Endothelial cell of hepatic sinusoid (primary cell): Measurements from ENCODE around the gene PDCD11.

ENCODE experiments used
- in situ Hi-C: cut with HindIII; loops from 2 replicates; pipeline ENCODE4 v1.10.0; 2017; ENCODE audit warnings: low sequenced_read_pairs

PDCD11 gene

DNA sequence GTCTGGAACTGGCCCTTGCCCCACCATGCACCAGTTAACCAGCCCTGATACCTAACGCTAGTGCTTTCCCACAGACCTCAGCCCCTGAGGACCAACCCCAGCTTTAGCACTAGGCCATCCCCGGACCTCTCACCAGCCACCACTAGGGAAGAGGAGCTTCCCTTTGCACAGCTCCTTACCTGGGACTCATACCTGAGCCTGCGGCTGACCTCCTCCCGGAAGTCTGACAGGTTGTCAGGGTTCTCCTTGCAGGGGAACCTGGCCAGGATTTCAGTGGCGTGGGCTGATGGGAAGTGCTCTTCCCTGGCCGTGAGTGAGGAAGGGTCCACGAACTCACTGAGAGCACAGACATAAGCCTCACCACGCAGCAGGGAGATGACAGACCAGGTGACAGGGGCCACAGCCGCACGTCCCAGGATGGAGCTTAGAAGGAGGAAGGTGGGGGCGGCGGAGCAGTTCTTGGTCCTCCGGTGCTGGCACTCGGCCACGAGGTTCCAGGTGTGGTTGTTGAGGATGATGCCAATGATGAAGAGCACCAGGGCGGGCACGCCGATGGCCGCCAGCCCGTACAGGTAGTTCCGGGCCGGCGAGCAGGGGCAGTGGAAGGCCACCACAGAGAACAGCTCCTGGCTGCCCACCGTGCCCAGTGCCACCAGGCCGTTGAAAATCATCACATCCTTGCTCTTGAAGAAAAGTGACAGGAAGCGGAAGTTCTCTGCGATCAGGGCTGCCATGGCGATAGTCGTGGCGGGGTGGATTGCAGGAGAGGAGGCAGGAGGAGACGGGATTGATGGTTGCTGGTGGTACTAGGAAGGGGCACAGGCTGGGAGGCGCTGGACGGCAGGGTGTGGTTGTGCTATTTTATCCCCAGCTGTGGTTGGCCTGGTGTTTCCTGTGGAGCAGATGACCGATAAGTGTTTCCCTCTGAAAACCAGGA lies 53.0 kb downstream of the PDCD11 start:
- in situ Hi-C loops, result no loop called here

DNA sequence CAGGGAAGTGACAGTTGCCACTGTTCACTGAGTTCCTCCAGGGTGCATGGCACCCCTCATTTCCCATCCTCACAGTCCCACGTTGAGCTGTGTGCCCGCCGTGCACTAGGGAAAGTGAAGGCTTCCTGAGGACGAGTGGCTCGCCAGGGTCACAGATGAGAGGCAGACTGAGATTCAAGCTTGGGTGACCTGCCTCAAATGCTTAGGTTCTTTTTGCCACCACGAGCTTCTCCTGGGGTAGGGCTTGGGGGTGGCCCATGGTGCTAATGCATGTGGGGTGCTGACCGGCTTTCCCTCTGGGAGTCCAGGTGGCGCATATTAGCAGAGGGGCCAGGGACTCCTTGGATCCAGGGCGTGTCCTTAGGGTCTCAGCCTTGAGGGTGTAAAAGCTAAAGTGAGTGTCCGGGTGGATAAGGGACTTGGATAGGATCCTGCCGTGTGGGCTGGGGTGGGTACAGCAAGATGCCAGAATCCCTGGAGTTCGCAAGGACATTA lies 53.8 kb downstream of the PDCD11 start:
- in situ Hi-C loops, result no loop called here

- in situ Hi-C loops, result no loop called here
Observed at GRCh38 chr10:103451091-103451813, 54.8 kb downstream of the PDCD11 start.

DNA sequence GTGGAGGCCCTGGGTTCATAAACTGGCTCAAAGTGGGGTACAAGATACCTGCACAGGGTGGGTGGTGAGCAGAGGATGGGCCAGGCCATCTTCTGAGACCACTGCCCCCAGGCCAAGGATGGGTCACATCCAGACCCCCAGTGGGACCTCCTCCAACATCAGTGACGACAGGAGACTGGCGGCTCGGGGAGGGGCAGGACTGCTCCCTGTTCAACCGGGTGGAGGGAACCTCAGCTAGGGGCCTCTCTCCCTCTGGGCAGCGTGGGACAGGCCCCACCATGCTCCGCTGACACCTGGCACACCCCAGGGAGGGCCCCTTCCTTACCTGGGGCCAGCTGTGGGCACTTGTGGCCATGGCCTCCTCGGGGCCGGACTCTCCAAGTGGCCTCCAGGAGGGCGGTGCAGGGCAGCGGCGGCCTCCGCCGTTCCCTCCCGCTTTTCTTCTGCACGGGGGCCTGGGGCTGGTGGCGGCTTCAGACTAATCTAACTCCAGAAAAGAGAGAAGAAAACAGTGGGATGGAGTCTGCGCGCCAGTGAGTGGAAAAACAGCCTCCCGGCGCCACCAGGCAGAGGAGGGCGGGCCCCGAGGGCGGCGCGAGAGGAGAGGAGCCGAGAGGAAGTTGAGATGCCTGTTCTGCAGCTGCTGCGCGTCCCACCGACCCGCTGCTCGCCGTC lies 55.5 kb downstream of the PDCD11 start, which contains the start of gene CALHM2:
Gene CALHM2 (minus strand): TSS at position 540 of the 675 bp plus-strand sequence. CDS start 2,429 bp downstream, outside the sequence.
- in situ Hi-C loops, result no loop called here

- in situ Hi-C loops, result no loop called here
Observed at GRCh38 chr10:103452506-103453230, 56.2 kb downstream of the PDCD11 start.

GRCh38 chr10:103454026-103454425 lies 57.6 kb downstream of the PDCD11 start:
- in situ Hi-C loops, result no loop called here

- in situ Hi-C loops, result no loop called here
Observed at GRCh38 chr10:103455235-103455634, 58.8 kb downstream of the PDCD11 start.

- in situ Hi-C loops, result no loop called here
Observed at GRCh38 chr10:103456074-103456660, 59.7 kb downstream of the PDCD11 start.

GRCh38 chr10:103457176-103457712 lies 60.8 kb downstream of the PDCD11 start:
- in situ Hi-C loops, result no loop called here

DNA sequence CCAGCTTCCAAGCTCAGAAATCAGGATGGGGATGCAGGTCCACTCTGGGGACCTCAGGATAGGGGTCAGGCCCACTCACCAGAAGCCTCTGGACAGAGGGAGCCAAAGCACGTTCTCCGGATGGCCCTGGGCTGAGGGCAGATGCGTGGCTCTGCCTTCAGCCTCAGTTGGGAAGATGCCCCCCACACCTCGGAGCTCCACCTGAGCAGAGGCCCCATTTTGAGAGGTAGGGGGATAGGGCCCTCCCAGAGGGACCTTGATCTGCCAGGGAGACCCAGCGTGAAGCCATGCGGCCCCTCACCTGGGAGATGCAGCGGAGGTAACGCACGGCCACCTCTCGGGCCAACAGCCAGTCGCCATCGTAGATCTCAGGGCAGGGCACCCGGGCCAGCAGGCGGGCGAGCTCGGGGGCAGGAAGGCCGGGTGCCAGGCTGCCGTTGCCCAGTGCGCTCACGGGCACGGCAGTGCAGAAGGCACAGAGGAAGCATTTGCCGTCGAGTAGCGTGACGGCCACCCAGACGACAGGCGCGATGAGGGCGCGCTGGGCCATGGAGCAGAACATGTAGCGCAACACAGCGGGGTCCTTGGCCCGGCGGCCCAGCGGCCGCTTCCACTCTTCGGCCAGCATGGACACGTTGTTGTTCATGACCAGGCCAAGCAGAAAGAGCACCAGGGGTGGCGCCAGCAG lies 61.6 kb downstream of the PDCD11 start:
- in situ Hi-C loops, result no loop called here

DNA sequence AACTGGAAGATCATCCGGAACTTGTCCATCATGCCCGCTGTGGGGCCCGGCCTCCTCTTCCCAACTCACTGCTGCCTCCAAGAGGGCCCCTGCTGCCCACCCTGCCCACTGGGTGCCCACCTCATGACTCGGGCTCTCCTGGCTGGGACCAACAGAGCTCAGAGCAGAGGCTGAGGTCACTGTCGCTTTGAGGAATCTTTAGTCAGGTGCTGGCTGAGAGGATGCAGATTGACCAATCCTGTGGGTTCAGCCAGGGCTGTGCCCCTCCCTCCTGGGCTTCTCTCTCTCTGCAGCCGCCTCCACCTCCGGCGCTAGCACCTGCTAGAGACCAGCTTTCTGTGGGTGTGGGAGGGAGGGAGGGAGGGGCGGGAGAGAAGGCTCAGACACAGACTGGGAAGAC lies 62.3 kb downstream of the PDCD11 start, which contains the start of gene CALHM1:
Gene CALHM1 (minus strand): TSS at position 181 of the 400 bp plus-strand sequence. CDS start 149 bp downstream, at position 32.
- in situ Hi-C loops, result no loop called here

- in situ Hi-C loops, result no loop called here
Observed at GRCh38 chr10:103459615-103460014, 63.2 kb downstream of the PDCD11 start.

DNA sequence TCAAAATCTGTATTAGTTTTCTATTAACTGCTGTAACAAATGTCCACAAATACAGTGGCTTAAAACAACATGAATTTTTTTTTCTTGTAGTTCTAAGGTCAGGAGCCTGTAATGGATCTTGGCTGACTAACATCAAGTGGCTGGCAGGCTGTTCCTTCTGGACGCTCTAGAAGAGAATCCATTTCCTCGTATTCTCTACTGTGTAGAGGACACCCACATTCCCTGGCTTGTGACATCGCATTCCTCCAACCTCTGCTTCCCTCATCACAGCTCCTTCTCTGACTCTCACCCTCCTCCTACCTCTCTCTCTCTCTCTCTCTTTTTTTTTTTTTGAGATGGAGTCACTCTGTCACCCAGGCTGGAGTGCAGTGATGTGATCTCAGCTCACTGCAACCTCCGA lies 67.1 kb downstream of the PDCD11 start:
- in situ Hi-C loops, result no loop called here

DNA sequence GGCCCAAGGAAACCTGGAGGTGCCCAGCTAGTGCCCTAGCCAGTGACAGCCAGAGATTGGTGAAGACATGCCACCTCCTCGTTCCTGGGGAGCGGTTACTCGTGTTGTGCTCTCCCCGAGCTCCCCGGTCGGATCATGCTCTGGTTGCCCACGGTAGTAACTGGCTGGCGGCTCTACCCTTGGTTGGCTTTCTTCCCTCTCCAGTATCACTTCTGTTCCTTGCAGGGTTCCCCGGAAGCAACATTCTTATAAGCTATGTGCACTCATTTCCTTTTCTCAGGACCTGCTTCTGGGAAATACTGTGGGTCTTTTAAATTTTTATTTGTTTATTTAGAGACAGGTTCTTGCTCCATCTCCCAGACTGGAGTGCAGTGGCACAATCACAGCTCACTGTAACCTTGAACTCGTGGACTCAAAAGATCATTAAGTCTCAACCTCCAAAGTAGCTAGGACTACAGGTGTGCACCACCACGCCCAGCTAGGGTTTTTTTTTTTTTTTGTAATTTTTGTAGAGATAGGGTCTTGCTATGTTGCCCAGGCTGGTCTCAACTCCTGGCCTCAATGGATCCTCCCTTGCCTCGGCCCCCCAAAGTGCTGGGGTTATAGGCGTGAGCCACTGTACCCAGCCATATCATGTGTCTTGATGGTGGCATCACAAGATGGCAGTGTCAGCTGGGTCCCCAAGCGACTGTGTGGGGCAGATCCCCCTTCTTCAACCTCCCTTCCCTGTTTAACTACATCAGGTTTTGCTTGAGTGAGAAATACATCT lies 69.2 kb downstream of the PDCD11 start:
- in situ Hi-C loops, result no loop called here

GRCh38 chr10:103466734-103467133 lies 70.3 kb downstream of the PDCD11 start:
- in situ Hi-C loops, result no loop called here

GRCh38 chr10:103467406-103467805 lies 71.0 kb downstream of the PDCD11 start:
- in situ Hi-C loops, result no loop called here

DNA sequence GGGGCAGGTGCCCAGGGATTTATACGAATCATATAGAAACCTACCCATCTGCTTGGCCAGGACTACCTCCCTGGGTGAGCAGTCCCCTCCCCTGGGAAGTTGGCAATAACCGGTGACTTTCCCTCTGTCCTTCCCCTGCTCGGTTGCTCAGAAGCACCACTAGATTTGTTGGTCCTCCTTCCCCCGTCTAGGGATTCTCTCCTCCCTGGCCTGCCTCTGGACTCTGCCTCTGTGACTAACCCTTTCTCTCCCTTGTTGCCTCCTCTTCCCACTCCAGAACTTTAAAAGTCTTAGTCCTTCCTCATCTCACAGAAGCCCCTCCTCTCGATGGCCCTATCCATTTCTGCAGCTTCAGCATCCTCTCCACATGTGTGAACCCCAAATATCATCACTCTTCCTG lies 72.8 kb downstream of the PDCD11 start:
- in situ Hi-C loops, result no loop called here
